Measurements from ENCODE around the gene COP1.

Gene COP1

DNA sequence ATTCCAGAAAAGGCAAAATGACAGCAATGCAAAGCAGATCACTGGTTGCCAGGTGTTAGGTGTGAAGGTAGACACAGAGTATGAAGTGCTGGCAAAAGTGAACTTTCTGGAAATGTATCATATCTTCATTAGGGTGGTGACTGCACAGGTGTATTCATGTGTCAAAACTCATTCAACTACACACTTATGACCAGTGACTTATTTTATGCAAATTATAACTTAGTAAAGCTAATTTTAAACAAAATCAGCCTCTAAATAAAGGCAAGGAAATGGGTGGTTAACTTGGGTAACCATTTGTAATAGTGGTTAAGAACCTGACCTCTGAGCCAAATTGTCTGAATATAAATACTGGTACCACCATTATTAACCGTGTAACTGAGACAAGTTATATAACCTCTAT is 7.4 kb downstream of the COP1 start:
- DNase-seq (ENCODE audit: low read depth): no peak

DNA sequence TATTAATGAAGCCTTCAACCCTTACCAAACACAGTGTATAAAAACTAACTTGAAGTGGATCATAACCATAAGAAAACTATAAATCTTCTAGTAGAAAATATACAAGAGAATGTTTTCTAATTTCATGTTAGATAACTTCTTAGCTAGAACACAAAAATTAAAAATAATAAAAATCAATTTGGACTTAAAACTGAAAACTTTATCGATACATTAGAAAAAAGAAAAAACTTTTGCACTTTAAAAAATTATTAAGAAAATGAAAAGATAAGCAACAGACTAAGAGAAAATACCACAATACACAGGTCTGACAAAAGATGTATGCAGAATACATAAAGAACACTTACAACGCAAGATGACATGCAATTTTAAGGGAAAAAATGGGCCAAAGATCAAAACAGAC is 8.7 kb downstream of the COP1 start:
- DNase-seq (ENCODE audit: low read depth): no peak

DNA sequence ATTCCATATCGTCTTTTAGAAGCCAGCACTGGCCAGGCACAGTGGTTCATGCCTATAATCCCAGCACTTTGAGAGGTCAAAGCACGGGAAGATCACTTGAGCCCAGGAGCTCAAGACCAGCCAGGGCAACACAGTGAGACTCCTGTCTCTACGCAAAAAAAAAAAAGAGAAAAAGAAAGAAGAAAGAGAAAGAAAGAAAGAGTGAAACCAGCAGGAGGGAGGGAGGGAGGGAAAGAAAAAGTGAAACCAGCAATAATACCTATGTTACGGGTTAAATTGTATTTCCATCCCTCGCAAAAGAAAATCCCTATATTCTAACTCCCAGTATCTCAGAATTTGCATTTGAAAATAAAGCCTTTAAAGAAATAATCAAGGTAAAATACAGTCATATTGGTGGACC is 10.4 kb downstream of the COP1 start:
- no peak for DNase-seq (ENCODE audit: low read depth)

DNA sequence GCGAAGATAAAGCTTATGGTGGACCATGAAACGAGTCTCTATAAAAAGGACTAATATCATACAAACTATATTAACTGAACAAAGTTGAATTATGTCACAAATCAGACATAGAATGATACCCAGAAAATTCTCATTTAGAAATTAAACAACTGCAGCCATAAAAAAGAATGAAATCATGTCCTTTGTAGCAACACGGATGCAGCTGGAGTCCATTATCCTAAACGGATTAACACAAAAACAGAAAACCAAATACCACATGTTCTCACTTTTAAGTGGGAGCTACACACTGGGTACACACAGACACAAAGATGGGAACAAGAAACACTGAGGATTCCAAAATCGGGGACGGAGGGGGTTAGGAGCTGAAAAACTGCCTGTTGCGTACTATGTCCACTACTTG is 11.5 kb downstream of the COP1 start:
- DNase-seq (ENCODE audit: low read depth): no peak

DNA sequence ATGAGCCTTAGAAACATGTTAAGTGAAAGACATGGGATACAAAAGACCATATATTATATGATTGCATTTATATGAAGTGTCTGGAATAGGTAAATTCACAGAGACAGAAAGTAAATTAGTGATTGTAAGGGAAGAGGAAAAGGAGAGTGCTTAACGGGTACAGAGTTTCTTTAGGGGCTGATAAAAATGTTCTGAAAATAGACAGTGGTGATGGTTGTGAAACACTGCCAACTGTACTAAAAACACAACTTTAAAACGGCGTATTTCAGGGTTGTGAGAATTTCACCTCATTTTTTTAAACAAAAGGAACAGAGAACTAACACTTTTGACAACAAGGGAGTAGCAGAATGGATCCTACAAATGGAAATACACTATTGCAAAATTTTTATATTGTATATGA is 13.4 kb downstream of the COP1 start:
- no peak for DNase-seq (ENCODE audit: low read depth)

DNA sequence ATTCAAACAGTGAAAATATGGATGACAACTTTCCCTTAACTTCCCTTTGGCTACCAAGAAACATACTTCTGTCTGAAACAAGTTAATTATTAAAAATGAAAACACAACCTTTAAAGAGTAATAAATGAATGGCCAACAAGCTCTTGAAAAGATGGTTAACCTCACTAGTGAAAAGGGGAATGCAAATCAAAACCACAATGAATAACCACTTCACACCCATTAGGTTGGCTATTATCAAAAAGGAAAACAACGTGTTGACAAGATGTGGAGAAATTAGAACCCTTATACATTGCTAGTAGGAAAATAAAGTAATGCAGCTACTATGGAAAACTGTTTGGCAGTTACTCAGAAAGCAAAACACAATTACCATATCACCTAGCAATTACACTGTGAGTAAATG is 14.1 kb downstream of the COP1 start:
- DNase-seq (ENCODE audit: low read depth): no peak

DNA sequence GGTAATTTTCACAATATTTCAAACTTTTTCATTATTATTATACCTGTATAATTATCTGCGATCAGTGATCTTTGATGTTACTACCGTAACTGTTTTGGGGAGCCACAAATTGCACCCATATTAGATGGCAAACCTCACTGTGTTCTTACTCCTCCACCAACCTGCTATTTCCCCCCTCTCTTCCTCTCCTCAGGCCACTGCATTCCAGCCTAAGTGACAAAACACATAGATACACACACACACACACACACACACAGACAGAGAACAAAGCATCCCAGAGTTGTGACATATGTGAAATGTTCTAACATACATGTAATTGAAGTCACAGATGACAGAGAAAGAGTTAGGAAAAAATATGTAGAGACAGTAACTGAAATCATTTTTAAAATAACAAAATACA is 18.5 kb downstream of the COP1 start:
- DNase-seq (ENCODE audit: low read depth): no peak

DNA sequence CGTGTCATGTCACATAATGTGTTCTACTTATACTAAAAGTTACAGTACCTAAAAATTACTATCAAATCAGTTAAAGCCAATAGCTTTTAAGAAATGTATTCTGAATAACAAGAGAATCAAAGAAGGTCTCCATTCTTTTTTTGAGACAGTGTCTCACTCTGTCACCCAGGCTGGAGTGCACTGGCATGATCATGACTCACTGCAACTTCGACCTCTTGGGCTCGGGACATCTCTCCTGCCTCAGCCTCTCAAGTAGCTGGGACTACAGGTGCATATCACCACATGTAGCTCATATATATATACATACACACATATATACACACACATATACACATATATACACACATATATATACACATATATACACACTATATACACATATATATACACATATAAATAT is 20.1 kb downstream of the COP1 start:
- DNase-seq (ENCODE audit: low read depth): no peak

DNA sequence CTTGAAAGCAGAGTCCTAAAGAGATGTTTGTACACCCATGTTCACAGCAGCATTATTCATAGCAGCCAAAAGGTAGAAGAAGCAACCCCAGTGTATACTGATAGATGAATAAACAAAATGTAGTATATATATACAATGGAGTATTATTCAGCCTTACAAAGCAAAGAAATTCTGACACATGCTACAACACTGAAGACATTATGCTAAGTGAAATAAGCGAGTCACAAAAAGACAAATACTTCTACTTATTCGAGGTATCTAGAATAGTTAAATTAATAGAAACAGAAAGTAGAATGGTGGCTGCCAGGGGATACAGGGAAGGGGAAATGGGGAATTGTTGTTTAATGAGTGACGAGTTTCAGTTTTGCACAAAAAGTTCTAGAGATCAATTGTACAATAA is 23.5 kb downstream of the COP1 start:
- DNase-seq (ENCODE audit: low read depth): no peak

DNA sequence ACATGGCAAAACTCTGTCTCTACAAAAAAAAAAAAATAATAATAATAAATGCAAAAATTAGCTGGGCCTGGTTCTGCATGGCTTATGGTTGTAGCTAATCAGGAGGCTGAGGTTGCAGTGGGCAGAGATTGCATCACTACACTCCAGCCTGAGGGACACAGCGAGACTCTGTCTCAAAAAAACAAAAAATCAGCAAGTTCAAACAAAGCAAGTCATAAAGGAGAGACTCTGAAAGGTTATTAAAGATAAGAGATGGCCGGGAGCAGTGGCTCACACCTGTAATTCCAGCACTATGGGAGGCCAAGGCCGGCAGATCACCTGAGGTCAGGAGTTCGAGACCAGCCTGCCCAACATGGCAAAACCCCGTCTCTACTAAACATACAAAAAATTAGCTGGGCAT is 28.8 kb downstream of the COP1 start:
- DNase-seq (ENCODE audit: low read depth): no peak

DNA sequence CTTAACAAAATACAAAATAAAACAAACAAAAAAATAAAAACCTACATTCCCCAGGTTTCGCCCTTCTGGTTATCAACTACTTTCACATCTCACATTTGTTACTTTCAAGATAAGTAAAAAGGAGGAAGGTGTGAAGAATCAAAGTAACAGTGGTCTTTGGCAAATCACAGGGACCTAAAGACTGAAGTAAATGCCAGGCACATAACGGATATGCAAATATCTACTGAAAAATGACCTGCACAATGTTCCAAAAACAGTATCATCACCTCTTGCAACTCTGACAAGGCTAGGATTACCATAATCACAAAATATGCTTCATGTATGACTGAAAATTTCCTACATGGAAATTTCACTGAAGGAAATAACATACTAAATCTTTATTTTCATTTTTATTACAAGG is 29.3 kb downstream of the COP1 start:
- no peak for DNase-seq (ENCODE audit: low read depth)

DNA sequence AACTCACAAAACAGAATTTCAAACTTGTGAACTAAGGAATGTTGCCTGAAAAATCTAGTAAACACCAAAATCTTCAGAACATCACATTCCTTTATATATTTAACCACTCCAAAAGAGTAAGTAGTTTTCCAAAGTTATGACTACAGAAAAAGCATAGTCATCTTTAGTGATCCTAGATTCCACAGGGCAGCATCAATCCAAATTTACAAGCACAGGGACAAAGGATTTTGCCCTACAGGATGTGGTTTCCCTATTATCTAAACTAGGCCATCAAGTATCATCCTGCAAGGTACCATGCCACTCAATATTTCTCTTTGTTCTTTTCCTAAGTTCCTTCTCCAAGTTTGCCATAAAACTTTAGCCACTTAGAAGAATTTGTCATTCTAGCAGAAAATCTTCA is 33.0 kb downstream of the COP1 start:
- no peak for DNase-seq (ENCODE audit: low read depth)

DNA sequence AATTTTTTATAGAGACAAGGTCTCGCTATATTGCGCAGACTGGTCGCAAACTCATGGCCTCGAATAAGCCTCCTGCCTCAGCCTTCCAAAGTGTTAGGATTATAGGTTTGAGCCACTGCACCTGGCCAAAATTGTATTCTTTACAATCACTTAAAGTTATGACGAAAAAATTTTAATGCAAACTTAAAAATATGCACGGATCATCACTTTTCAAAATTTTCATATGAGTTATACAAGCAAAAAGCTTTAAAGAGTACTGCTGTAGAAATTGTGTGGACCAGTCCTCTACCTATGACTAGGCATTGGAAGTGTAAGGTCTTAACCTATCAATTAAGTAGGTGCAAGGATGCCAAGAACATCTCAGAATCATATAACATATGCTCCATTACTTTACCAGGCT is 34.9 kb downstream of the COP1 start:
- no peak for DNase-seq (ENCODE audit: low read depth)

DNA sequence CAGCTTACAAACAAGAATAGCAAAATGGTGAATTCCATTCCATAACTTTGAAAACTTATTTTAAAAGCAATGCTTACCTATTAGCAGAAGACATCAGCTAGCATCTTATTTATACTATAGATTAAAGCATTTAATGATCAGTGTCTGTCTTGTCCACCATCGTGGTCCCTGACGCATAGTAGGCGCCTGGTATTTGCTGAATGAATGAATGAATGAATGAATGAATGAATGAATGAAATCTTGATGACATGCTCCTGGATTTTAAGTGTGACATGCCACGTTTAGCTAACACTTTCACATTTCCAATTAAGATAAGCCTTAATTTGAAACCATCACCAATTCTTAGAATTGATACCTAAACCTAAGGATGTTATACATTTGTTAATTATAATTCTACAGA is 39.9 kb downstream of the COP1 start:
- DNase-seq (ENCODE audit: low read depth): no peak

DNA sequence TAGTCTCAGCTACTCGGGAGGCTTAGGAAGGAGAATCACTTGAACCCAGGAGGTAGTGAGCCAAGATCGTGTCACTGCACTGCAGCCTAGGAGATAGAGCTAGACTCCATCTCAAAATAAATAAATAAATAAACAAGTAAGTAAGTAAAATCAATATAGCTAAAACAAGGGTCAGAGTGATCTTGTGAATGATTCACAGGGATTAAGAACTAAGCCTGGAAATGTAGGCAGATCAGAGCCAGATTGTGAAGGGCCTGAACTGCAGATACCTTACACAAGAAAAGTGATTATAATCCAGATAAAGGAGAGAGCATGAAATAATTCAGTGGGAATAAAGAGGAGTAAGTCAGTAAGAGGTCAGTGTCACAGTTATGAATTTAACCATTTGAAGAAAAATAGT is 41.5 kb downstream of the COP1 start:
- DNase-seq (ENCODE audit: low read depth): no peak

DNA sequence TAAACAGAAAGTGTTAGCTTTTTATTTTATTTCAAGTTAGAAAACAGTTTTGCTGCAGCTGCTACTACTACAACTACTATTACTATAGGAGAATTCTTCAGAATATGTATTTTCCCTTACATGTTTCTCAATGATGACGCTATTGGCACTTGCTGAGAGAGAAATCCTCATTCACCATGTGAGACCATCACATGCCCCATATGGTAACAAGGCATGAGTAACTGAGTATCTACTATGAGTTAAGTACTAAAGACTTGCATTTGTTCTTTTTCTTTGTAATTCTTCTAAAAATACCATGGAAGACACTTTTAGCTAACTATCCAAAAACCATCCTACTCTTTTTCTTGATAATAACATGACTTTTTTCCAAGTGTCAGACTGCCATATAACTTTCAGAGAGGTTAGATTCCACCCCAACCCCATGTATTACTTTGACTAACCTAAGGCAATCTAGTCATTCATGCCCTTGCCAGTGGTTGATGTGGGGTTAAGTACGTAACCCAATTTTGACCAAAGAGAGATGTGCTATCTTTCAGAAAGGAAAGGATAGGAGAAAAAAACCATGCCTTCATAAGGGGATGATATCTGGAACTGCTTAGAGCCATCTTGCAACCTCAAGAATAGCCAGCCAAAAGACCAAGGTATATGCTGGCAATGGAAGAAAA is 42.9 kb downstream of the COP1 start:
- no peak for DNase-seq (ENCODE audit: low read depth)

DNA sequence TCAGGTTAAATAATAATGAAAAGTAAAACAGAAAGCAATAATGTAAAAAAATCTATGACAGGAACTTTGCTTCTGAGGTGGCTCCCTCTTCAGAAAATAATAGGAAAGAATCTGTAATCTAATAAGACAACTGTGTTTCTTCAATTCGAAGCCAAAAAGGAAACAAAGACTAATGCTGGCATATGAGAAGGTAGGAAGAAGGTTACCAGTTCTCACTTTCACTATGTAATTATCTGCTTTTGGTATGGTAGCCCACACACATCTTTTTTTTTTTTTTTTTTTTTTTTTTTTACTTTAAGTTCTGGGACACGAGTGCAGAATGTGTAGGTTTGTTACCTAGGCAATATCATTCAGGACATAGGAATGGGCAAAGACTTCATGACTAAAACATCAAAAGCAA is 47.1 kb downstream of the COP1 start:
- DNase-seq (ENCODE audit: low read depth): no peak

DNA sequence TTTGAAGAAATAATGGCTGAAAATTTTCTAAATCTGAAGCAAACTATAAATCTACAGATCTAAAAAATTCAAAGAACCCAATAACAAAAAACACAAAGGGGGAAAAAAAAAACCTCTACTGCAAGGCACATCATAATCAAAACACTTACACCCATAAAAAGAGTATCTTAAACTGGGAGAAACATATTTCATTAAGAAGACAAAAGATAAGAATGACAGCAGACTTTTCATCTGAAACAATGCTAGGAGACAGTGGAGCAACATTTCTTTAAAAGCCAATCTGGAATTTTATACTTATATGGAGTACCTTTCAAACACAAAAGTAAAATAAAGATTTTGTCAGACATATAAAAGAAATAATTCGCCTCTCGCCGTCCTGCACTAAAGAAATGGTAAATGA is 49.1 kb downstream of the COP1 start:
- no peak for DNase-seq (ENCODE audit: low read depth)

DNA sequence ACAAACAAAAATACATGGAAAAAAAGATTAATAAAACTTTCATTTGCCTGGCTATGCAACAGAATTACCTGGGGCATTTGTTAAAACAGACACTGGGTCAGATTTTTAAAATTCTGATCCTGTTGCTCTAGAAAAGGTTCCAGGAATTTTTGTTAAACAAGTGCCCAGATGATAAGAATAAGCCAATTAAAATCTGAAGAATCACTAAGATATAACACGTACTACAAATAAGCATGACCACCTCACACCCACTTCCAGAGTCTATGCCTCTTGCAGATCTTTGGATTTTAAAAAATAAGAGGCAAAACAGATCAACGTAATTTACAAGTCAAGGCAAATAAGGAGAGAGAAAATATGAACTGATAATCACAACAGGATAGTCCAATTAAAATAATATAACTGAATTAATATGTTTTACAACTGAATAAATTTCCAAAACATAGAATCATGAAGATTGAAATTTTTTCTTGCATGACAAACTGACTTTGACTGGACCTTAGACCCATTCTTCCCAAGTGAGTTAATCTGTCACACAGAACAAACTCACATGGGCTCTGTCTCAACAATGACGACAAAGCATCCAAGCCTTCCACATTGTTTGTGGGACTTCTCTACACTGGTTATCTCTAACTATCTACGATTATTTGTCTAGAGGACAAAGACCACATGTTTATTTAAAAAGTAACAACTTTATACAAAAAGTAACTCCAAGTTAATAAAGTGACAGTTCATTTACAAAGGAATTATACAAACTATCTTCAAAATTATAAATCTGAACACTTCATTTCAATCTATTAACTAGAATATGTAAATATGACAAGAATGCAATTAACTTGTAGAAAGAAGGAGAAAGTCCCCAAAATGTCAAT is 56.9 kb downstream of the COP1 start:
- DNase-seq (ENCODE audit: low read depth): no peak

DNA sequence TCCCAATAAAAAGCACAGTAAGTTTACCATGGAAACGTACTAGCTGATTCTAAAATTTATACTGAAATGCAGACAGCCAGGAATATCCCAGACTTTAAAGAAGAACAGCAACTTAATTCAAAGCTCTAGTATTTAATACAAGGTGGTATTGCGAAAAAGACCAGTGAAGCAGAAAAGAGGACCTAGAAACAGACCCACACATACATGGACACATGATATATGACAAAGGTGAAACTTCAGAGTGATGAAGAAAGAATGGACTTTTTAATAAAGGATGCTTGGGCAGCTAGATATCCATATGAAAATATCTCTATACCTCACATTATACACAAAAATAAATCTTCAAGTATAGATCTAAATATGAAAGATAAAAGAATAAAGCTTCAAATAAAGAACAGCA is 62.6 kb downstream of the COP1 start:
- DNase-seq (ENCODE audit: low read depth): no peak

DNA sequence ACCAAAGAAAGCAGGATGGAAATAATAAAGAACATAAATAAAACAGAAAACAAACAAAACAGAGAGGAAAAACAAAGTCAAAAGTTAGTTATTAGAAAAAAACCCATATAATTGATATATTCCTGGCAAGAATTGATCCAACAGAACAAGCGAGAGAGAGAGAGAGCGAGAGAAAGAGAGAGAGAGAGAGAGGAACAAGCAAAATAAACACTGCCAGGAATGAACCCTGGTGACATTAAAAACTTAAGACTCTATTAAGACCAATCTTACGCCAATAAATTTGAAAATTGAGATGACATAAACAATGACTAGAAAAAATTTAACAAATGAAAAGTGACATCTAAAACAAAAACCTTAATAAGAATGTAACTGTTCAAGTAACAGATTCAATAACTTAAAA is 64.1 kb downstream of the COP1 start:
- DNase-seq (ENCODE audit: low read depth): no peak

DNA sequence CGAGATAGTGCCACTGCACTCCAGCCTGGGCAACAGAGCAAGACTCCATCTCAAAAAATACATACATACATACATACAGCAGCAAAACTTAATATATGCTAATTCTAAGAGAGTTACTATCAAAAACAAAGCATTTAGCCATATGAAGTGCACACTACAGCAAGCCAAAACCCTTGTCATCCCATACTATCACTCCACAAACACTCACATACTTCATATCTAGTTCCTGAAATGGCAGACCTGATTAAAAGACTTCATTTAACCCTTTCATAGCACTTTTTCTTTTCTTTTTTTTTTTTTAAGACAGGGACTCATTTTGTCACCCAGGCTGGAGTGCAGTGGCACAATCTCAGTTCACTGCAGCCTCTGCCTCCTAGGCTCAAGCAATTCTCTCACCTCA is 65.6 kb downstream of the COP1 start:
- no peak for DNase-seq (ENCODE audit: low read depth)

DNA sequence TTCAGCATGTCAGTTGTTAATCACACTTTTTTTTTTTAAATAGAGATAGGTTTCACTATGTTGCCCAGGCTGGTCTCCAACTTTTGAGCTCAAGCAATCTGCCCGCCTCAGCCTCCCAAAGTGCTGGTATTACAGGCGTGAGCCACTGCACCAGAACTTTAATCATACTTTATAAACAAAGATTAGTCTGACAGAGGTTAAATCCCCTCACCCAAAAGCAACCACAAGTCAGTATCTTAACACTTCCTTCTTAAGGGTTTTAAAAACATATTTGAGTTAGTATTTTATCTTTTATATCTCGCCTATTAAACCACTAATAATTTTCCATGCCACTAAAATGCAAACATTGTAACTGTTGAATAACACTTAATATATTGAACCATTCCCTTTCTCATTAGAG is 70.2 kb downstream of the COP1 start:
- no peak for DNase-seq (ENCODE audit: low read depth)

DNA sequence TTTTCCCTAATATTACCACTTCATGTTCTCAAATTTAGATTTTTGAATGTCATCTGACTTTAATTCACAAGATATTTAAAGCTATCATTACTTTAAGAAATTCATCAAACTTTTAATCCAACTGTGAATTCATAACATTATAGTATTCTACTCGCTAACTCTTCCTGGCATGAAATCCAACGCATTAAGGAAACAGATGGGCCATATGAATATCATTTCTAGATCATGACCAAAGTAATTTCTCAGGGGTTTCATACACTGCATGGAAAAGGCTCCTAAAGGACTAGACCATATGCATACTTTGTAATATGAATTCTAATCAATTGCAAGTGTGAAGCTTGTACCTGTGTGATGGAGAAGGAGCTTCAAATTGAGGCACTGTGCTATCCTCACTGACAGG is 72.4 kb downstream of the COP1 start:
- no peak for DNase-seq (ENCODE audit: low read depth)

Data from stimulated activated CD8-positive, alpha-beta memory T cell treated with anti-CD3 and anti-CD28 coated beads, Interleukin-15, amount 100 ng/mL, for 24 hours (primary cell).